ENCODE measurements around the gene EFNA1. TPM values are rescaled to one million over a fixed set of nuclear protein-coding genes. Genes with fewer than 3 reads are reported as not detected.

The EFNA1 gene
- total and polyA plus RNA-seq, 2 experiments from 2014 or later, result 3.2 to 5.1 TPM

GRCh38 chr1:155172732-155173477 is 45.2 kb downstream of the EFNA1 start, which contains the start of gene KRTCAP2:
TSS of gene KRTCAP2 (minus strand) at chr1:155173304. CDS start at chr1:155173224, 80 bp downstream.
- peak within 1 kb of the TSS; percentile 87; the same call in 1 of the 2 replicates for H2AFZ ChIP-seq
- peak within 1 kb of the TSS; percentile 100 for H3K4me2 ChIP-seq
- peaks cover 8% of the 10 kb centered on the region; the same call in 1 of the 2 replicates for H3K36me3 ChIP-seq (ENCODE audit: insufficient read depth)
- Mint-ChIP-seq H3K36me3 (ENCODE audit: low read depth) (peaks cover 32% of the 10 kb centered on the region), H3K27ac (peak within 1 kb of the TSS; percentile 94), H3K9me3 (peaks cover 4% of the 10 kb centered on the region), H3K27me3 (ENCODE audit: insufficient read depth, low read depth, poor library complexity) (peaks cover 19% of the 10 kb centered on the region), H3K4me1 (peaks cover 25% of the 10 kb centered on the region), H3K4me3 (peak within 1 kb of the TSS; percentile 86)
- H3K27ac ChIP-seq (ENCODE audit: low read depth), result peak within 1 kb of the TSS; percentile 86
- no peaks in the 10 kb centered on the region for H4K20me1 ChIP-seq (replicated peaks; ENCODE audit: insufficient read depth)
- TF ChIP-seq ZNF114 (CRISPR knock-in tag; IDR thresholded peaks at IDR 0.05) (no peak), EZH2 (IDR thresholded peaks at IDR 0.05; ENCODE audit: low read depth, unreplicated experiment) (no peak), POLR2AphosphoS5 (IDR thresholded peaks at IDR 0.05; ENCODE audit: low read depth) (peak; percentile 81), EZH2phosphoT487 (IDR thresholded peaks at IDR 0.05; ENCODE audit: unreplicated experiment) (no peak), JUNB (IDR thresholded peaks at IDR 0.05; ENCODE audit: unreplicated experiment) (no peak), CTCF (conservative IDR thresholded peaks at IDR 0.05; ENCODE audit: low read depth in 2 of 2) (peak; percentile 86 to 97), ETS1 (IDR thresholded peaks at IDR 0.05) (peak; percentile 78; the same call in 1 of the 2 replicates), ZNF331 (CRISPR knock-in tag; IDR thresholded peaks at IDR 0.05; ENCODE audit: low read depth) (no peak), STAT1 (IDR thresholded peaks at IDR 0.05; ENCODE audit: unreplicated experiment) (no peak), NANOG (IDR thresholded peaks at IDR 0.05; ENCODE audit: borderline replicate concordance) (no peak), CREB1 (CRISPR knock-in tag; IDR thresholded peaks at IDR 0.05; ENCODE audit: low read depth) (peak; percentile 64), REST (IDR thresholded peaks at IDR 0.05; ENCODE audit: unreplicated experiment) (no peak), ZNF462 (CRISPR knock-in tag; IDR thresholded peaks at IDR 0.05) (no peak)
- no peaks in the 10 kb centered on the region for H3K9me2 ChIP-seq (ENCODE audit: insufficient read depth)
- peaks cover 18% of the 10 kb centered on the region for H3K4me1 ChIP-seq (ENCODE audit: insufficient read depth)
- peaks cover 33% of the 10 kb centered on the region for H3F3A ChIP-seq (replicated peaks; ENCODE audit: low read depth)
- peaks cover 20% of the 10 kb centered on the region for H3K79me2 ChIP-seq (replicated peaks; ENCODE audit: insufficient read depth)
- H3K4me3 ChIP-seq, result peak within 1 kb of the TSS; percentile 84
- DNase-seq (ENCODE audit: low spot score), result peak; percentile 98
- ATAC-seq, result peak; percentile 73
- no peaks in the 10 kb centered on the region for H3K27me3 ChIP-seq (ENCODE audit: insufficient read depth)

All from GM23338 (cell line).